HCT116 (cell line): ENCODE results near the gene BICRA. TPM values are rescaled to one million over a fixed set of nuclear protein-coding genes. Genes with fewer than 3 reads are reported as not detected.

Experiments
- ATAC-seq: fragments of 200-7000 bp; cut with Tn5 transposase; 2 replicates; pipeline ENCODE4 v1.9.1; 2020; ENCODE audit warnings: mild to moderate bottlenecking, moderate library complexity
- BruUV-seq: library from RNA; stranded (reverse); fragments of 400-500 nt; replicated peaks from 2 replicates; lab custom pipeline; 2021; lab: Mats Ljungman, UMichigan
- CTCF ChIA-PET: fragments of 300-600 bp; sonication (Branson Sonifier 250); formaldehyde crosslinking; loops from one replicate; lab custom pipeline; 2021; ENCODE audit warnings: antibody characterized with exemption; lab: Charles Lee
- POLR2A ChIA-PET: fragments of 300-600, 350-600 bp; sonication (Branson Sonifier 250); formaldehyde crosslinking; loops from one replicate; lab custom pipeline; 2021; ENCODE audit warnings: antibody characterized with exemption; lab: Charles Lee
- RAD21 ChIA-PET, 2 experiments: fragments of 300-600 bp; sonication (Branson Sonifier 250); formaldehyde crosslinking; loops; one replicate each; lab custom pipeline; 2023; ENCODE audit warnings: low total read pairs in 2 of 2; ENCODE audit not compliant: uncharacterized antibody in 2 of 2, unreplicated experiment in 2 of 2, low non-redundant PET in 1 of 2; lab: Charles Lee
- DNase-seq: peaks from one replicate; pipeline ENCODE4 v3.0.0-alpha.2; 2010; ENCODE audit warnings: low read depth, low spot score
- H2AFZ ChIP-seq: fragments of 200-600 bp; shearing (Covaris generic), sonication (generic); 2 replicates; pipeline ENCODE4 v1.6.1; 2017; ENCODE audit warnings: low read depth, mixed run types, mixed read lengths, antibody characterized with exemption, low read length; ENCODE audit not compliant: poor library complexity, severe bottlenecking
- H3K27ac ChIP-seq: 2 replicates; pipeline ENCODE4 v1.5.1; 2012; ENCODE audit warnings: low read depth, low read length
- H3K27me3 ChIP-seq: fragments of 200-600 bp; sonication (generic); 2 replicates; pipeline ENCODE4 v1.6.1; 2016; ENCODE audit warnings: mixed run types, low read length, mixed read lengths; ENCODE audit not compliant: insufficient read depth
- H3K36me3 ChIP-seq, 2 experiments: fragments of 200-500 bp in 1 of 2; fragments of 200-600 bp in 1 of 2; sonication (Bioruptor generic) in 1 of 2; sonication (generic) in 1 of 2; 2 replicates each; pipeline versions ENCODE4 v1.5.1 to v1.6.1; 2014 to 2016; ENCODE audit warnings: low read length in 2 of 2, inconsistent platforms in 1 of 2, mixed read lengths in 1 of 2, mixed run types in 1 of 2; ENCODE audit not compliant: insufficient read depth in 2 of 2, control insufficient read depth in 1 of 2
- H3K4me1 ChIP-seq, 2 experiments: fragments of 200-600 bp in 1 of 2; sonication (generic) in 1 of 2; 2 replicates each; pipeline versions ENCODE4 v1.5.1 to v1.6.1; 2012 to 2017; ENCODE audit warnings: low read length in 2 of 2, inconsistent platforms in 1 of 2, mild to moderate bottlenecking in 1 of 2, mixed read lengths in 1 of 2, mixed run types in 1 of 2, moderate library complexity in 1 of 2; ENCODE audit not compliant: insufficient read depth in 2 of 2, control insufficient read depth in 1 of 2
- H3K4me2 ChIP-seq: fragments of 200-600 bp; sonication (generic); 2 replicates; pipeline ENCODE4 v1.6.1; 2017; ENCODE audit warnings: mixed run types, low read length, mixed read lengths
- H3K4me3 ChIP-seq, 2 experiments: fragments of 200-600 bp in 1 of 2; sonication (generic) in 1 of 2; replicated peaks in 1 of 2; 2 replicates each; pipeline ENCODE4 v1.5.1; 2011 to 2016; ENCODE audit warnings: low read length in 2 of 2, control low read depth in 1 of 2, low read depth in 1 of 2, mild to moderate bottlenecking in 1 of 2, mixed read lengths in 1 of 2, mixed run types in 1 of 2
- H3K79me2 ChIP-seq: fragments of 200-600 bp; sonication (generic); 2 replicates; pipeline ENCODE4 v1.6.1; 2017; ENCODE audit warnings: mild to moderate bottlenecking, mixed run types, low read length, moderate library complexity, mixed read lengths; ENCODE audit not compliant: insufficient read depth
- H3K9ac ChIP-seq: fragments of 200-600 bp; sonication (generic); 2 replicates; pipeline ENCODE4 v1.6.1; 2016; ENCODE audit warnings: low read length, mixed read lengths
- H3K9me2 ChIP-seq: fragments of 200-600 bp; sonication (generic), shearing (Covaris generic); 2 replicates; pipeline ENCODE4 v1.6.1; 2017; ENCODE audit warnings: mixed run types, mild to moderate bottlenecking, moderate library complexity; ENCODE audit not compliant: insufficient read depth
- H3K9me3 ChIP-seq, 2 experiments: fragments of 200-500 bp in 1 of 2; fragments of 200-600 bp in 1 of 2; sonication (Bioruptor generic) in 1 of 2; sonication (generic) in 1 of 2; 2 replicates each; pipeline ENCODE4 v1.6.1; 2014 to 2017; ENCODE audit warnings: low read length in 2 of 2, mixed read lengths in 2 of 2, inconsistent platforms in 1 of 2, low read depth in 1 of 2, mild to moderate bottlenecking in 1 of 2, mixed run types in 1 of 2, moderate library complexity in 1 of 2; ENCODE audit not compliant: control insufficient read depth in 1 of 2, insufficient read depth in 1 of 2
- H4K20me1 ChIP-seq: fragments of 200-600 bp; sonication (generic), shearing (Covaris generic); 2 replicates; pipeline ENCODE4 v1.6.1; 2017; ENCODE audit warnings: mixed run types, mild to moderate bottlenecking, moderate library complexity; ENCODE audit not compliant: insufficient read depth
- EGR1 ChIP-seq: IDR thresholded peaks from 2 replicates; pipeline ENCODE4 v1.6.1; 2012; ENCODE audit warnings: low read depth
- EZH2 ChIP-seq: fragments of 200-600 bp; sonication (generic); IDR thresholded peaks from 2 replicates; pipeline ENCODE4 v1.6.1; 2017; ENCODE audit warnings: antibody characterized with exemption, mixed run types
- POLR2A ChIP-seq: IDR thresholded peaks from 2 replicates; pipeline ENCODE4 v1.7.0; 2011; ENCODE audit warnings: borderline replicate concordance; ENCODE audit not compliant: insufficient read depth, insufficient read length; ENCODE audit errors: extremely low read depth
- RAD21 ChIP-seq: IDR thresholded peaks from 2 replicates; pipeline ENCODE4 v1.6.1; 2012; ENCODE audit warnings: low read depth, mild to moderate bottlenecking
- SP1 ChIP-seq: IDR thresholded peaks from 2 replicates; pipeline ENCODE4 v1.6.1; 2012; ENCODE audit warnings: low read depth
- intact Hi-C: fragments of 100-400 bp; cut with micrococcal nuclease; formaldehyde crosslinking; loops from 2 replicates; pipeline ENCODE4 v1.10.0; 2022
- total RNA-seq: library from RNA; stranded (reverse); gene quantifications from one replicate; pipeline ENCODE4 v1.2.1, GENCODE V29; 2021; ENCODE audit not compliant: unreplicated experiment
- TF ChIP-seq, protein P1 (sequence below), 3 experiments: fragments of 200-600 bp in 1 of 3; sonication (generic) in 1 of 3; IDR thresholded peaks in 2 of 3; conservative IDR thresholded peaks in 1 of 3; 2 replicates each; pipeline ENCODE4 v1.5.1; 2012 to 2017; ENCODE audit warnings: low read depth in 2 of 3, low read length in 2 of 3, antibody characterized with exemption in 1 of 3, borderline replicate concordance in 1 of 3, control low read depth in 1 of 3, mild to moderate bottlenecking in 1 of 3, mixed read lengths in 1 of 3, mixed run types in 1 of 3, moderate library complexity in 1 of 3; ENCODE audit not compliant: insufficient read depth in 1 of 3

Gene BICRA
- total RNA-seq, 1 experiment from 2014 or later = 11.3 TPM

DNA sequence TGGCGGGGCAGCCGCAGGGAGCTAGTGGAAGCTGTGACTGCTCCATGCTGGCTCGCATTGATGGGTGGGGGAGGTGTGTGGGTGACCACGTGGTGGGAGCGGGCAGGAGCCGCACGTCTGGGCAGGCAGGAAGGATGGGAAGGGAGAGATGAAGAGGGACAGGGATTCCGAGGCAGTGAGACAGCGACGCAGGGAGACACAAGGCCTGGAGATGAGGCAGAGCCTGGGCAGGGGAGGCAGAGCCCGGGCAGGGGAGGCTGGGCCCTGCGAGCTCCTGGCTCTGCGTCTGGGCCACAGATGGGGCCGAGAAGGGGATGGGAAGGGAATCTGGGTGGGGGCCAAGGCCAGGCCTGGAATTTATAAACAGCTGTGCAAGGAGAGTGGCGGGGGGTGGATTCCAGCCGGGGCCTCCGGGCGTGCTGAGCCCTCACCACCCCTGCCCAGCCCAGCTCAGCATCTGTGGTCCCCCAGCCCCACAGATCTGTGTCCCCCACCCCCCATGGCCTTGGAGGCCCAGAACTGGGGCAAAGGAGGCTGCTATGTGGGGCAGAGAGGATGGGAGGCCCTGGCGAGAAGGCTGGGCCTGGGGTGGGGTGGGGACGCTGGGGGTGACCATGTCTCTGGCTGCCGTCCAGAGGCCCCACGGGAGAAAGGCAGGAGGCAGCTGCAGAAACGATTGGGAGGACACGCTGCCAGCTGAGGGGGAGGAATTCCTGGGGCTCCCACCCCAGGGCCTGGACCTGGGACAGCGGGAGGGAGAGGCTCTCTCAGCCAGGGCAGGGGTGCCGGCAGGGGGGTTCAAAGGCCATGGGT, 110.3 kb downstream of the BICRA start:
- ATAC-seq (peak; percentile 21; the same call in 1 of the 2 replicates), DNase-seq (no peak)
- Histone ChIP-seq H3K4me1 (peaks cover 9 to 33% of the 10 kb centered on the region in 2 experiments; a peak in 3 of 4 replicates), H3K4me3 (no peak overlapping the region), H3K9me2 (no peaks in the 10 kb centered on the region), H3K9me3 (no peaks in the 10 kb centered on the region), H3K79me2 (peaks cover 33% of the 10 kb centered on the region), H2AFZ (no peak overlapping the region), H3K27ac (no peak overlapping the region), H4K20me1 (no peaks in the 10 kb centered on the region), H3K9ac (no peak overlapping the region), H3K4me2 (no peak overlapping the region), H3K27me3 (no peaks in the 10 kb centered on the region), H3K36me3 (peaks cover 3 to 12% of the 10 kb centered on the region in 2 experiments; a peak in 1 of 4 replicates)
- no TSS peak for BruUV-seq
- intact Hi-C loops = no loop called here
- TF ChIP-seq, protein P1, sequence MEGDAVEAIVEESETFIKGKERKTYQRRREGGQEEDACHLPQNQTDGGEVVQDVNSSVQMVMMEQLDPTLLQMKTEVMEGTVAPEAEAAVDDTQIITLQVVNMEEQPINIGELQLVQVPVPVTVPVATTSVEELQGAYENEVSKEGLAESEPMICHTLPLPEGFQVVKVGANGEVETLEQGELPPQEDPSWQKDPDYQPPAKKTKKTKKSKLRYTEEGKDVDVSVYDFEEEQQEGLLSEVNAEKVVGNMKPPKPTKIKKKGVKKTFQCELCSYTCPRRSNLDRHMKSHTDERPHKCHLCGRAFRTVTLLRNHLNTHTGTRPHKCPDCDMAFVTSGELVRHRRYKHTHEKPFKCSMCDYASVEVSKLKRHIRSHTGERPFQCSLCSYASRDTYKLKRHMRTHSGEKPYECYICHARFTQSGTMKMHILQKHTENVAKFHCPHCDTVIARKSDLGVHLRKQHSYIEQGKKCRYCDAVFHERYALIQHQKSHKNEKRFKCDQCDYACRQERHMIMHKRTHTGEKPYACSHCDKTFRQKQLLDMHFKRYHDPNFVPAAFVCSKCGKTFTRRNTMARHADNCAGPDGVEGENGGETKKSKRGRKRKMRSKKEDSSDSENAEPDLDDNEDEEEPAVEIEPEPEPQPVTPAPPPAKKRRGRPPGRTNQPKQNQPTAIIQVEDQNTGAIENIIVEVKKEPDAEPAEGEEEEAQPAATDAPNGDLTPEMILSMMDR (IDR thresholded peaks at IDR 0.05 in 2 of 3, conservative IDR thresholded peaks at IDR 0.05 in 1 of 3; ENCODE audit: borderline replicate concordance in 1 of 3, insufficient read depth in 1 of 3, low read depth in 2 of 3, low read length in 2 of 3) = no peak
- TF ChIP-seq POLR2A = no peak
- TF ChIP-seq RAD21 = no peak
- TF ChIP-seq EGR1 = no peak
- TF ChIP-seq EZH2 = no peak
- no peak for TF ChIP-seq SP1
- ChIA-PET POLR2A (interaction anchor here (1.2 kb wide), 1 partner anchor 26 kb away, joined by 3 read pairs; the partner anchor contains the start of gene NOP53), CTCF (no interaction called here), RAD21 (no interaction called here)
